HCT116 (cell line): ENCODE data around the gene PNRC1. TPM values are rescaled to one million over a fixed set of nuclear protein-coding genes. Genes with fewer than 3 reads are reported as not detected.

Experiments
- ATAC-seq: fragments of 200-7000 bp; cut with Tn5 transposase; 2 replicates; pipeline ENCODE4 v1.9.1; 2020; ENCODE audit warnings: mild to moderate bottlenecking, moderate library complexity
- BruUV-seq: library from RNA; stranded (reverse); fragments of 400-500 nt; replicated peaks from 2 replicates; lab custom pipeline; 2021; lab: Mats Ljungman, UMichigan
- CTCF ChIA-PET: fragments of 300-600 bp; sonication (Branson Sonifier 250); formaldehyde crosslinking; loops from one replicate; lab custom pipeline; 2021; ENCODE audit warnings: antibody characterized with exemption; lab: Charles Lee
- POLR2A ChIA-PET: fragments of 300-600, 350-600 bp; sonication (Branson Sonifier 250); formaldehyde crosslinking; loops from one replicate; lab custom pipeline; 2021; ENCODE audit warnings: antibody characterized with exemption; lab: Charles Lee
- RAD21 ChIA-PET, 2 experiments: fragments of 300-600 bp; sonication (Branson Sonifier 250); formaldehyde crosslinking; loops; one replicate each; lab custom pipeline; 2023; ENCODE audit warnings: low total read pairs in 2 of 2; ENCODE audit not compliant: uncharacterized antibody in 2 of 2, unreplicated experiment in 2 of 2, low non-redundant PET in 1 of 2; lab: Charles Lee
- DNase-seq: peaks from one replicate; pipeline ENCODE4 v3.0.0-alpha.2; 2010; ENCODE audit warnings: low read depth, low spot score
- H2AFZ ChIP-seq: fragments of 200-600 bp; shearing (Covaris generic), sonication (generic); 2 replicates; pipeline ENCODE4 v1.6.1; 2017; ENCODE audit warnings: low read depth, mixed run types, mixed read lengths, antibody characterized with exemption, low read length; ENCODE audit not compliant: poor library complexity, severe bottlenecking
- H3K27ac ChIP-seq: 2 replicates; pipeline ENCODE4 v1.5.1; 2012; ENCODE audit warnings: low read depth, low read length
- H3K27me3 ChIP-seq: fragments of 200-600 bp; sonication (generic); 2 replicates; pipeline ENCODE4 v1.6.1; 2016; ENCODE audit warnings: mixed run types, low read length, mixed read lengths; ENCODE audit not compliant: insufficient read depth
- H3K36me3 ChIP-seq, 2 experiments: fragments of 200-500 bp in 1 of 2; fragments of 200-600 bp in 1 of 2; sonication (Bioruptor generic) in 1 of 2; sonication (generic) in 1 of 2; 2 replicates each; pipeline versions ENCODE4 v1.5.1 to v1.6.1; 2014 to 2016; ENCODE audit warnings: low read length in 2 of 2, inconsistent platforms in 1 of 2, mixed read lengths in 1 of 2, mixed run types in 1 of 2; ENCODE audit not compliant: insufficient read depth in 2 of 2, control insufficient read depth in 1 of 2
- H3K4me1 ChIP-seq, 2 experiments: fragments of 200-600 bp in 1 of 2; sonication (generic) in 1 of 2; 2 replicates each; pipeline versions ENCODE4 v1.5.1 to v1.6.1; 2012 to 2017; ENCODE audit warnings: low read length in 2 of 2, inconsistent platforms in 1 of 2, mild to moderate bottlenecking in 1 of 2, mixed read lengths in 1 of 2, mixed run types in 1 of 2, moderate library complexity in 1 of 2; ENCODE audit not compliant: insufficient read depth in 2 of 2, control insufficient read depth in 1 of 2
- H3K4me2 ChIP-seq: fragments of 200-600 bp; sonication (generic); 2 replicates; pipeline ENCODE4 v1.6.1; 2017; ENCODE audit warnings: mixed run types, low read length, mixed read lengths
- H3K4me3 ChIP-seq, 2 experiments: fragments of 200-600 bp in 1 of 2; sonication (generic) in 1 of 2; replicated peaks in 1 of 2; 2 replicates each; pipeline ENCODE4 v1.5.1; 2011 to 2016; ENCODE audit warnings: low read length in 2 of 2, control low read depth in 1 of 2, low read depth in 1 of 2, mild to moderate bottlenecking in 1 of 2, mixed read lengths in 1 of 2, mixed run types in 1 of 2
- H3K79me2 ChIP-seq: fragments of 200-600 bp; sonication (generic); 2 replicates; pipeline ENCODE4 v1.6.1; 2017; ENCODE audit warnings: mild to moderate bottlenecking, mixed run types, low read length, moderate library complexity, mixed read lengths; ENCODE audit not compliant: insufficient read depth
- H3K9ac ChIP-seq: fragments of 200-600 bp; sonication (generic); 2 replicates; pipeline ENCODE4 v1.6.1; 2016; ENCODE audit warnings: low read length, mixed read lengths
- H3K9me2 ChIP-seq: fragments of 200-600 bp; sonication (generic), shearing (Covaris generic); 2 replicates; pipeline ENCODE4 v1.6.1; 2017; ENCODE audit warnings: mixed run types, mild to moderate bottlenecking, moderate library complexity; ENCODE audit not compliant: insufficient read depth
- H3K9me3 ChIP-seq, 2 experiments: fragments of 200-500 bp in 1 of 2; fragments of 200-600 bp in 1 of 2; sonication (Bioruptor generic) in 1 of 2; sonication (generic) in 1 of 2; 2 replicates each; pipeline ENCODE4 v1.6.1; 2014 to 2017; ENCODE audit warnings: low read length in 2 of 2, mixed read lengths in 2 of 2, inconsistent platforms in 1 of 2, low read depth in 1 of 2, mild to moderate bottlenecking in 1 of 2, mixed run types in 1 of 2, moderate library complexity in 1 of 2; ENCODE audit not compliant: control insufficient read depth in 1 of 2, insufficient read depth in 1 of 2
- H4K20me1 ChIP-seq: fragments of 200-600 bp; sonication (generic), shearing (Covaris generic); 2 replicates; pipeline ENCODE4 v1.6.1; 2017; ENCODE audit warnings: mixed run types, mild to moderate bottlenecking, moderate library complexity; ENCODE audit not compliant: insufficient read depth
- CEBPB ChIP-seq: IDR thresholded peaks from 2 replicates; pipeline ENCODE4 v1.6.1; 2012; ENCODE audit warnings: low read depth
- ELF1 ChIP-seq: IDR thresholded peaks from 2 replicates; pipeline ENCODE4 v1.6.1; 2012; ENCODE audit warnings: low read depth, borderline replicate concordance
- EZH2 ChIP-seq: fragments of 200-600 bp; sonication (generic); IDR thresholded peaks from 2 replicates; pipeline ENCODE4 v1.6.1; 2017; ENCODE audit warnings: antibody characterized with exemption, mixed run types
- EZH2phosphoT487 ChIP-seq: fragments of 200-600 bp; IDR thresholded peaks from 2 replicates; pipeline ENCODE4 v1.6.1; 2018; ENCODE audit warnings: antibody characterized with exemption, borderline replicate concordance
- FOSL1 ChIP-seq: IDR thresholded peaks from 2 replicates; pipeline ENCODE4 v1.6.1; 2012; ENCODE audit warnings: low read depth
- POLR2AphosphoS5 ChIP-seq: IDR thresholded peaks from 2 replicates; pipeline ENCODE4 v1.6.1; 2011; ENCODE audit warnings: mild to moderate bottlenecking, low read depth, low read length, moderate library complexity
- RAD21 ChIP-seq: IDR thresholded peaks from 2 replicates; pipeline ENCODE4 v1.6.1; 2012; ENCODE audit warnings: low read depth, mild to moderate bottlenecking
- SP1 ChIP-seq: IDR thresholded peaks from 2 replicates; pipeline ENCODE4 v1.6.1; 2012; ENCODE audit warnings: low read depth
- SRF ChIP-seq: IDR thresholded peaks from 2 replicates; pipeline ENCODE4 v1.6.1; 2012; ENCODE audit warnings: low read depth
- ZFX ChIP-seq: fragments of 450-650 bp; IDR thresholded peaks from 2 replicates; pipeline ENCODE4 v1.6.1; 2017
- ZNF274 ChIP-seq: fragments of 200-500 bp; sonication (Bioruptor generic); IDR thresholded peaks from 2 replicates; pipeline ENCODE4 v1.6.1; 2014; ENCODE audit warnings: mild to moderate bottlenecking, low read depth, low read length, inconsistent platforms
- intact Hi-C: fragments of 100-400 bp; cut with micrococcal nuclease; formaldehyde crosslinking; loops from 2 replicates; pipeline ENCODE4 v1.10.0; 2022
- total RNA-seq: library from RNA; stranded (reverse); gene quantifications from one replicate; pipeline ENCODE4 v1.2.1, GENCODE V29; 2021; ENCODE audit not compliant: unreplicated experiment
- TF ChIP-seq, protein P1 (sequence below): IDR thresholded peaks from 2 replicates; pipeline ENCODE4 v1.6.1; 2012; ENCODE audit warnings: low read depth
- TF ChIP-seq, protein P2 (sequence below): IDR thresholded peaks from 2 replicates; pipeline ENCODE4 v1.6.1; 2012
- TF ChIP-seq, protein P3 (sequence below), 3 experiments: fragments of 200-600 bp in 1 of 3; sonication (generic) in 1 of 3; IDR thresholded peaks in 2 of 3; conservative IDR thresholded peaks in 1 of 3; 2 replicates each; pipeline ENCODE4 v1.5.1; 2012 to 2017; ENCODE audit warnings: low read depth in 2 of 3, low read length in 2 of 3, antibody characterized with exemption in 1 of 3, borderline replicate concordance in 1 of 3, control low read depth in 1 of 3, mild to moderate bottlenecking in 1 of 3, mixed read lengths in 1 of 3, mixed run types in 1 of 3, moderate library complexity in 1 of 3; ENCODE audit not compliant: insufficient read depth in 1 of 3
- TF ChIP-seq, protein P4 (sequence below): IDR thresholded peaks from 2 replicates; pipeline ENCODE4 v1.6.1; 2012
- TF ChIP-seq, protein P5 (sequence below): IDR thresholded peaks from 2 replicates; pipeline ENCODE4 v1.6.1; 2011; ENCODE audit warnings: mild to moderate bottlenecking, low read length, moderate library complexity; ENCODE audit not compliant: insufficient replicate concordance; ENCODE audit errors: extremely low read depth

PNRC1 gene
- total RNA-seq, 1 experiment from 2014 or later: 66.8 TPM

DNA sequence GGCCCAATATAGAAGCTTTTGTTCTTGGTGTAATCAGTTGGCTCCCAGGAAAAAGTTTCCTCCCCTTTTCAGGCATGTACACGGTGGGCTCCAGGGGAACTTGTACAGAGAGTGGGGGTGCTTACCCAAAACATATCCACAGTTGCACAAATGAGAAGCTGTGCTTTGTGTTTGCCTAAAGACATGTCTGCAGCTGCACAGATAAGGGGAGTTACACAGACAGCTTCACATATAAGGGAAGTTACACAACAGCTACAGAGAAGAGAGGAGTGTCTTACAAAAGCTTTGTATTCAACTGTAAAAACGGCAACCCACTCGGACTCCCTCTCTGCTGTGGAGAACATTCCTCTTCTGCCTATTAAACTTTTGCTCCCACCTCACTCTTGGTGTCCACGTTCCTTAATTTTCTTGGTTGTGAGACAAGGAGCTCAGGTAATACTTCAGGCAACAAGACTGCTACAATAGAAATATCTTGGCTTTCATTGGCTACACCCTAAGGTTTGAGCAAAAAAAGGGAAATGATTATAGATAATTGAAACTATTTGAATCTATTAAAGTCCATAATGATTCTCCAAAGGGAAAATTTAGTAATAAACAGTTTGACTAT, 7.4 kb upstream of the PNRC1 start:
- POLR2A ChIA-PET: no interaction called here
- H3K4me3 ChIP-seq: no peak overlapping the region
- no peak overlapping the region for H3K27ac ChIP-seq
- CTCF ChIA-PET: no interaction called here
- RAD21 ChIA-PET: no interaction called here
- no peak for ATAC-seq
- TF ChIP-seq ZFX (no peak), POLR2AphosphoS5 (no peak), EZH2phosphoT487 (no peak), SRF (no peak), ELF1 (no peak), RAD21 (no peak), SP1 (no peak), FOSL1 (no peak), CEBPB (no peak), ZNF274 (no peak), EZH2 (no peak)
- TF ChIP-seq, protein P1, sequence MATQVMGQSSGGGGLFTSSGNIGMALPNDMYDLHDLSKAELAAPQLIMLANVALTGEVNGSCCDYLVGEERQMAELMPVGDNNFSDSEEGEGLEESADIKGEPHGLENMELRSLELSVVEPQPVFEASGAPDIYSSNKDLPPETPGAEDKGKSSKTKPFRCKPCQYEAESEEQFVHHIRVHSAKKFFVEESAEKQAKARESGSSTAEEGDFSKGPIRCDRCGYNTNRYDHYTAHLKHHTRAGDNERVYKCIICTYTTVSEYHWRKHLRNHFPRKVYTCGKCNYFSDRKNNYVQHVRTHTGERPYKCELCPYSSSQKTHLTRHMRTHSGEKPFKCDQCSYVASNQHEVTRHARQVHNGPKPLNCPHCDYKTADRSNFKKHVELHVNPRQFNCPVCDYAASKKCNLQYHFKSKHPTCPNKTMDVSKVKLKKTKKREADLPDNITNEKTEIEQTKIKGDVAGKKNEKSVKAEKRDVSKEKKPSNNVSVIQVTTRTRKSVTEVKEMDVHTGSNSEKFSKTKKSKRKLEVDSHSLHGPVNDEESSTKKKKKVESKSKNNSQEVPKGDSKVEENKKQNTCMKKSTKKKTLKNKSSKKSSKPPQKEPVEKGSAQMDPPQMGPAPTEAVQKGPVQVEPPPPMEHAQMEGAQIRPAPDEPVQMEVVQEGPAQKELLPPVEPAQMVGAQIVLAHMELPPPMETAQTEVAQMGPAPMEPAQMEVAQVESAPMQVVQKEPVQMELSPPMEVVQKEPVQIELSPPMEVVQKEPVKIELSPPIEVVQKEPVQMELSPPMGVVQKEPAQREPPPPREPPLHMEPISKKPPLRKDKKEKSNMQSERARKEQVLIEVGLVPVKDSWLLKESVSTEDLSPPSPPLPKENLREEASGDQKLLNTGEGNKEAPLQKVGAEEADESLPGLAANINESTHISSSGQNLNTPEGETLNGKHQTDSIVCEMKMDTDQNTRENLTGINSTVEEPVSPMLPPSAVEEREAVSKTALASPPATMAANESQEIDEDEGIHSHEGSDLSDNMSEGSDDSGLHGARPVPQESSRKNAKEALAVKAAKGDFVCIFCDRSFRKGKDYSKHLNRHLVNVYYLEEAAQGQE: no peak
- TF ChIP-seq, protein P2, sequence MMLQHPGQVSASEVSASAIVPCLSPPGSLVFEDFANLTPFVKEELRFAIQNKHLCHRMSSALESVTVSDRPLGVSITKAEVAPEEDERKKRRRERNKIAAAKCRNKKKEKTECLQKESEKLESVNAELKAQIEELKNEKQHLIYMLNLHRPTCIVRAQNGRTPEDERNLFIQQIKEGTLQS: no peak
- TF ChIP-seq, protein P3, sequence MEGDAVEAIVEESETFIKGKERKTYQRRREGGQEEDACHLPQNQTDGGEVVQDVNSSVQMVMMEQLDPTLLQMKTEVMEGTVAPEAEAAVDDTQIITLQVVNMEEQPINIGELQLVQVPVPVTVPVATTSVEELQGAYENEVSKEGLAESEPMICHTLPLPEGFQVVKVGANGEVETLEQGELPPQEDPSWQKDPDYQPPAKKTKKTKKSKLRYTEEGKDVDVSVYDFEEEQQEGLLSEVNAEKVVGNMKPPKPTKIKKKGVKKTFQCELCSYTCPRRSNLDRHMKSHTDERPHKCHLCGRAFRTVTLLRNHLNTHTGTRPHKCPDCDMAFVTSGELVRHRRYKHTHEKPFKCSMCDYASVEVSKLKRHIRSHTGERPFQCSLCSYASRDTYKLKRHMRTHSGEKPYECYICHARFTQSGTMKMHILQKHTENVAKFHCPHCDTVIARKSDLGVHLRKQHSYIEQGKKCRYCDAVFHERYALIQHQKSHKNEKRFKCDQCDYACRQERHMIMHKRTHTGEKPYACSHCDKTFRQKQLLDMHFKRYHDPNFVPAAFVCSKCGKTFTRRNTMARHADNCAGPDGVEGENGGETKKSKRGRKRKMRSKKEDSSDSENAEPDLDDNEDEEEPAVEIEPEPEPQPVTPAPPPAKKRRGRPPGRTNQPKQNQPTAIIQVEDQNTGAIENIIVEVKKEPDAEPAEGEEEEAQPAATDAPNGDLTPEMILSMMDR (IDR thresholded peaks at IDR 0.05 in 2 of 3, conservative IDR thresholded peaks at IDR 0.05 in 1 of 3; ENCODE audit: borderline replicate concordance in 1 of 3, insufficient read depth in 1 of 3, low read depth in 2 of 3, low read length in 2 of 3): no peak
- TF ChIP-seq, protein P4, sequence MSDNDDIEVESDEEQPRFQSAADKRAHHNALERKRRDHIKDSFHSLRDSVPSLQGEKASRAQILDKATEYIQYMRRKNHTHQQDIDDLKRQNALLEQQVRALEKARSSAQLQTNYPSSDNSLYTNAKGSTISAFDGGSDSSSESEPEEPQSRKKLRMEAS: no peak
- TF ChIP-seq, protein P5, sequence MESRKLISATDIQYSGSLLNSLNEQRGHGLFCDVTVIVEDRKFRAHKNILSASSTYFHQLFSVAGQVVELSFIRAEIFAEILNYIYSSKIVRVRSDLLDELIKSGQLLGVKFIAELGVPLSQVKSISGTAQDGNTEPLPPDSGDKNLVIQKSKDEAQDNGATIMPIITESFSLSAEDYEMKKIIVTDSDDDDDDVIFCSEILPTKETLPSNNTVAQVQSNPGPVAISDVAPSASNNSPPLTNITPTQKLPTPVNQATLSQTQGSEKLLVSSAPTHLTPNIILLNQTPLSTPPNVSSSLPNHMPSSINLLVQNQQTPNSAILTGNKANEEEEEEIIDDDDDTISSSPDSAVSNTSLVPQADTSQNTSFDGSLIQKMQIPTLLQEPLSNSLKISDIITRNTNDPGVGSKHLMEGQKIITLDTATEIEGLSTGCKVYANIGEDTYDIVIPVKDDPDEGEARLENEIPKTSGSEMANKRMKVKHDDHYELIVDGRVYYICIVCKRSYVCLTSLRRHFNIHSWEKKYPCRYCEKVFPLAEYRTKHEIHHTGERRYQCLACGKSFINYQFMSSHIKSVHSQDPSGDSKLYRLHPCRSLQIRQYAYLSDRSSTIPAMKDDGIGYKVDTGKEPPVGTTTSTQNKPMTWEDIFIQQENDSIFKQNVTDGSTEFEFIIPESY: no peak
- TF ChIP-seq, all 23 proteins: peak for 0
- no peaks in the 10 kb centered on the region for H3K79me2 ChIP-seq
- H3K9me2 ChIP-seq: no peaks in the 10 kb centered on the region
- no TSS peak for BruUV-seq
- no peaks in the 10 kb centered on the region for H3K27me3 ChIP-seq
- H3K36me3 ChIP-seq: no peaks in the 10 kb centered on the region
- DNase-seq: no peak
- no peak overlapping the region for H2AFZ ChIP-seq
- H3K4me2 ChIP-seq: no peak overlapping the region
- peaks cover 7 to 8% of the 10 kb centered on the region in 2 experiments; a peak in 2 of 4 replicates for H3K4me1 ChIP-seq
- no peaks in the 10 kb centered on the region for H3K9me3 ChIP-seq
- H3K9ac ChIP-seq: no peak overlapping the region
- H4K20me1 ChIP-seq: no peaks in the 10 kb centered on the region
- intact Hi-C loops: no loop called here
